HG03095 (cell line): Measurements from ENCODE around the gene TMEM213.

Source experiments
- ATAC-seq: cut with Tn5 transposase; IDR thresholded peaks from one replicate; pipeline ENCODE4 v1.9.1; 2021; ENCODE audit warnings: moderate library complexity; ENCODE audit not compliant: unreplicated experiment

The TMEM213 gene

GRCh38 chr7:138871814-138872090 lies 74.0 kb downstream of the TMEM213 start:
- no peak for ATAC-seq

- ATAC-seq = no peak
Measured at GRCh38 chr7:138872576-138872975, 74.8 kb downstream of the TMEM213 start.

- ATAC-seq = no peak
Measured at GRCh38 chr7:138873220-138873892, 75.6 kb downstream of the TMEM213 start.

GRCh38 chr7:138875794-138876193 lies 78.0 kb downstream of the TMEM213 start:
- no peak for ATAC-seq

- no peak for ATAC-seq
Measured at GRCh38 chr7:138876326-138876725, 78.5 kb downstream of the TMEM213 start.

GRCh38 chr7:138878051-138878450 lies 80.3 kb downstream of the TMEM213 start:
- no peak for ATAC-seq

- no peak for ATAC-seq
Measured at GRCh38 chr7:138878856-138879255, 81.1 kb downstream of the TMEM213 start.

GRCh38 chr7:138879356-138879755 lies 81.6 kb downstream of the TMEM213 start:
- no peak for ATAC-seq

- no peak for ATAC-seq
Measured at GRCh38 chr7:138880881-138881578, 83.2 kb downstream of the TMEM213 start.

- ATAC-seq = no peak
Measured at GRCh38 chr7:138881579-138882188, 83.9 kb downstream of the TMEM213 start.

GRCh38 chr7:138882249-138882648 lies 84.5 kb downstream of the TMEM213 start:
- no peak for ATAC-seq

- no peak for ATAC-seq
Measured at GRCh38 chr7:138885383-138886147, 87.8 kb downstream of the TMEM213 start.

GRCh38 chr7:138886501-138886917 lies 88.7 kb downstream of the TMEM213 start:
- no peak for ATAC-seq

GRCh38 chr7:138887085-138887710 lies 89.4 kb downstream of the TMEM213 start:
- ATAC-seq = no peak
